ENCODE results near the gene TBC1D17.
A peak's percentile ranks its signal among the peaks of the same experiment; 100 is the strongest.

Gene TBC1D17

GRCh38 chr19:49896863-49897621 lies 19.5 kb downstream of the TBC1D17 start, which contains the start of gene IL4I1:
Gene IL4I1 (minus strand): TSS chr19:49896887. CDS start chr19:49896160, 727 bp downstream.
- peak; percentile 58 for DNase-seq

DNA sequence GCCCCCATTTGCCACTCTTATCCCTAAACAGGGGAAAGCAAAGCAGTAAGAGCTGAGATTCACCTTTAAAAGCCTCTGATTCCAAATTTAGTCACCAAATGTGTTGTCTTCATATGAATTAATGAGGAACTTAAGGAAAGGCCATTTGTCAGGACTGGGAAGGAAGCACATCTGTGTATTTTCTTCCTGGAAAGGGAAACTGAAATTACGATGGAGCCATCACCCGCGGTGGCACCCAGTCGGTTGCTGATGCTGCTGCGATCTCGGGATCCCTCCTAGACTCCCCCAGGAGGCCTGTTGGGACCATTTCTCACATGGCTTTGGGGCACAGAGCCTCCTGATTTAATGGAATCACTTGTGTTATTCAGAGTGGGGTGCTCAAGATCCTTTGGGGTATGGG lies 26.6 kb downstream of the TBC1D17 start:
- no peak for DNase-seq

- no peak for DNase-seq
These were observed 29.5 kb downstream of the TBC1D17 start for GRCh38 chr19:49906879-49907564.

- DNase-seq = no peak
These were observed 30.4 kb downstream of the TBC1D17 start for GRCh38 chr19:49907745-49908446.

- no peak for DNase-seq
These were observed 31.2 kb downstream of the TBC1D17 start for GRCh38 chr19:49908480-49909420.

DNA sequence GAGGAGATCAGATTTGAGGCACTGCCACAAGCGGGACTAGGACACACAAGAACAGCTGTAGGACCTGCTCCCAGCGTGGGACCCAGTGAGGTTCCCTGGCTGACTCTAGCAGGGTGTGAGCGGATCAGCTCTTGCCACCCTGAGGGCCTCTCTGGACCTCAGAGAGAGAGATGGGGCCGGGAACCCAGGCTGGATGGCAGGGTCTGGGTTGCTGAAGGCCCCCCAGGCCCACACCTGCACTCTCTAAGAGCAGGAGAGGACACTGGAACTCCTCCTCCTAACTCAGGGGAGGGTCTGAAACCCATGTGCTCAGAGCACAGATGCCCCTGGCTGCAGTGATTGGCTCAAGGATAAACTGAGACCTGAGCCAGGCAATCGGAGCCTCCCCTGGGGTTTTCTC lies 32.7 kb downstream of the TBC1D17 start:
- no peak for DNase-seq

GRCh38 chr19:49911381-49912145 lies 34.1 kb downstream of the TBC1D17 start:
- no peak for DNase-seq

GRCh38 chr19:49912965-49913685 lies 35.6 kb downstream of the TBC1D17 start:
- no peak for DNase-seq

DNA sequence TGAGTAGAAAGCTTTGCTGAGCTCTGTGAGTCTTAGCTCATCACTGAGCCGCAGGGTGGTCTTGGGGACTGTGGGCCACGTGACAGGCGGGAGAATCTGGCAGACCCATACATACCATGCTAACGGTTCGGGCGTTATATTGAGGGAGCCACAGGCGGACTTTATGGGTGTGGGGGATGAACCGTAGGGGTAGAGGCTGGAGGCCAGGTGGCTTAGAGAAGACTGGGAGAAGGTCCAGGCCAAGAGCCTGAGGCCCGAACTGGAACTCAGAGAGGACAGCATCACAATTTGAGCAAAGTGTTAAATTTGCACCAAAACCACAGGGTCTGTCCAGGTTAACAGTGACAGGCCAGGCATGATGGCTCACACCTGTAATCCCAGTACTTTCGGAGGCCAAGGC lies 36.2 kb downstream of the TBC1D17 start:
- DNase-seq = no peak

DNA sequence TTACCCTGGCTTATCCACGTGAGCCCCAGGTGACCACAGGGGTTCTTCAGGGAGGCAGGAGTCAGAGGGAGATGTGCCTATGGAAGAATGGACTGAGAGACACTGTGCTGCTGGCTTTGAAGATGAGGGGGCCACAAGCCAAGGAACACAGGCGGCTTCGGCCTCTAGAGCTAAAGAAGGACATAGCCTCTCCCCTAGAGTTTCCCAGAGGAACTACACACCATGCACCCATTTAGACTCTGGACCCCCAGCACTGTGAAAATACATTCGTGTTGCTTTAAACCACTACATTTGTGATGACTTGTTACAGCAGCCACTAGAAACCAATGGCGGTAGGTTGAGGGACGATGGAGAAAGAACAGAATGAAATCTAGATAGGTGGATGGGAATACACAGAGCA lies 37.8 kb downstream of the TBC1D17 start:
- no peak for DNase-seq

GRCh38 chr19:49916839-49917733 lies 39.6 kb downstream of the TBC1D17 start:
- DNase-seq = no peak

DNA sequence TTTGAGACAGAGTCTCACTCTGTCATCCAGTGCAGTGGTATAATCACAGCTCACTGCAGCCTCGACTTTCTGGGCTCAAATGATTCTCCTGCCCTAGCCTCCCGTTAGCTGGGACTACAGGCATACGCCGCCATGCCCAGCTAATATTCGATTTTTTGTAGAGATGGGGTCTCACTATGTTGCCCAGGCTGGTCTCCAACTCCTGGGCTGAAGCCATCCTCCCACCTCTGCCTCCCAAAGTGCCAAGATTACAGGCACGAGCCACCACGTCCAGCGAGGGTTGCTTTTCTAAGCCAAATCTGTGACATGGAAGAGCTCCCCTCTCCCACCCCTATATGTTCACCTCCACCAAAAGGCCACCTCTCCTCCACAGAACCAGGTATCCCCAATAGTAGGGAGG lies 40.6 kb downstream of the TBC1D17 start:
- DNase-seq = no peak

DNA sequence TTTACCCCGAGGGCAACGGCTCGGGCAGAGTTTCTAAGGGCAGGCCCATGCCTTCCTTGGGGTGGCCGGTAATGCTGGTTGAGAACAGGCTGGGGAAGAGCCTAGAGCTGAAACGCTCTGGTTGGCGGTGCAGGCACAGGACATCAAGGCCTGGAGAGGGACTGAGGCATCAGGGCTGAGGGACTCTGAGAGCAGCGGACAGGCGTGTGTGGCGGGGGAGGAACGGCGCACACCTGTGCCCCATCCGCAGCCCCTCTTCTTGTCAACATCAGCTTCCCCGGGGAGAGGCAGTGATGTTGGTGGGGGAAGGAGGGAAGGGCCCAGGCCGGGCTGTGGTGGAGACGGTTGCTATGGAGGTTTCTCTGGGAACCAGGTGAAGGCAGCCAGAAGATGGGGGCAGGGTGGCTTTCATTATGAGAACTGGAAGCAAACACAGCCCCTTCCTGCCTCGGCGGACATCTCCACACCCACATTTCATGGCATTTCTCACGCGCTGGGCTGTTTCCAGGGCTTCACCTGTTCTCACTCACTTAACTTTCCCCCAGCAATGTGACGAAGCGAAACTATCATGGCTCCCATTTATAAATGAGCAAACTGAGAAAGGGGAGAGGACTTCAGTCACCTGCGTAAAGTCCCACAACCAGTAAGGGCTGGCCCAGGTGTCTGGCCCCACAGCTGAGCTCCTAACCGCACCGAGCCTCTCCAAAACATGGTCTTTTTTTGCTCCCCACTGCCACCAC lies 43.3 kb downstream of the TBC1D17 start:
- DNase-seq = no peak

DNA sequence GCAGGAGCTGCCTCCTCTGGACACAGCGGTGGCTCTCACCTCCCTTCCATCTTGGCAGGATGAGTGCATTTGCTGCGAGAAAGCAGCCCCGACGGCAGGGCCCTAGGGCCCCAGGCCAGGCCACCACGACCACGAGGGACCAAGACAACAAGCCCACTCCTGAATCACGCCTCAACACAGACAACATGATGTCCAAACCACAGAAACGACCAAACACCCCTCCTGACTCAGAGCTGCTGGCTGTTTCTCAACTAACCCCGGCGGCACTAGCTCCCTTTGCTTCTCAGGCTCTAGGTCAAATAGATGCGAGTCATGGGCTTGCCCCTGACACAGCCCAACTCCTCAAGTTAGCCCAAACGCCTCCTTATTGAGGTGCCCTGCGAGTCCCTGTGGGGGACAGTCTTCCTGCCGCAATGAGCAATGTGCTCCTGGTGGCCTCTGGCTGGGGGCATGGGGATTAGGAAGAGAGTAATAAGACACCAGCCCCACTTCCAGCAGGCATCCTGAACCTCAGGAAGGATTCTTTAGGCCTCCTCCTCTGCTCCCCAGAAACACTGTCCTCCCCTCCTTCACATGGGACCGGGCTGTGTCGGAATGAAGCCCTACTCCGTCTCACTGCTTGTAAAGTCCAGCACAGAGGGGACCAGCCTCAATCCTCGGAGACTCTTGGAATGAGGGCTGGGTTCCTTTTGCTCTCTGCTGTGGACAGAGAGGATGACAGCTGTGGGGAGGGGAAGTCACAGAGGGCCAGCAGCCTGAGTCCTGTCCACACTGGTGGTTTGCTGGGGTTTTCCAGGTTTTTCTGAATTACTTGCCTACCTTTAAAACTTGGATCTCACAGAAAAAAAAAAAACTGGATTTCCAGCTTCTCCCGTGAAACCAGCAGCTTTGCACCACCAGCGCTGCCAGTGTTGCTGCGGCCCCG lies 44.6 kb downstream of the TBC1D17 start:
- no peak for DNase-seq

DNA sequence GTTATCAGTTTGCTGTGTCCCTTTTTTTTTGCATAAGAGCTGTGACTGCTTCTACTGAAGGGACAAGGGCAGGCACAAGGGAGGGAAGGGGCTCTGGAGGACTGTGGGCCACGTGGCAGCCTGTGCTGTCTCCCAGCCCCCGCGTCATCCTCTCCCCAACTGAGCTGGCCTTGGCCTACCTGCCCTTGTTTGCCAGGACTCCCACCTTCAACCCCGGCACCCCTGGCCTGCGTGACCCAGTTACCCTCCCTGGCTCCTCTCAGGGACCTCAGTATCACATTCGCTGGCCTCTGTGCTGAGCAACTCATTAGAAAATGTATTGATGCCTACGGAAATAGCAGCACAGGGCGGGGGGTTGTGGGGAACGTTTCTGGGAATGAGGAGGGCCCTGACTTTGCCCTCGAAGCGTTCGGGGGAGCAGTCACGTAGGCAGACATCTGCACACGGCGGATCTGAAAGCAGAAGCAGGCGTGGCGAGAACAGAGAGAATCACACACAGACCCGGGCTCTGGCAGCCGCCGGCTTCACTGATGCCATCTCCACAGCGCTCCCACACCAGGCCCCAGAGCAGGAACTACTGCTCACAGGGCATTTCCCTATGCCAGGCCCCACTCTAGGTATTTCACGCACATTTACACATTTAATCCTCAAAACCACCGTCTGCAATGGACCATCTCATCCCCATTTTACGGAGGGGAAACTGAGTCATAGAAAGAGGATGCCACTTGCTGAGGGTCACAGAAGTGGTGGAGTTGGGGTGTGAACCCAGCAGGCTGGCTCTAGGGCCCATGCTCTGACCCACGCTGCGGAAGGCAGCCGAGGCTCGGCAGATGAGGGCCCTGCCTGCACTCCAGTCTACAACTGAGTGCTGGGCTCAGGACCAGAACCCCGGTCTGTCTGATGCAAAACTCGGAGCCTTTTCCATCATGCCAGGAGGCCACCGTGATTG lies 45.8 kb downstream of the TBC1D17 start:
- no peak for DNase-seq

GRCh38 chr19:49924004-49924880 lies 46.7 kb downstream of the TBC1D17 start:
- no peak for DNase-seq

Data from activated CD4-positive, alpha-beta T cell treated with anti-CD3 and anti-CD28 coated beads, Interleukin-2, amount 50 U/mL, for 1 hour (primary cell).